NOMO-1 treated with dmso at 0.1 percent for 144 hours (cell line): ENCODE measurements around the gene ADCY7.

Experiments
- DNase-seq: peaks from one replicate; lab custom pipeline; 2025; ENCODE audit not compliant: unreplicated experiment; lab: John Stamatoyannopoulos, UW

Gene ADCY7

DNA sequence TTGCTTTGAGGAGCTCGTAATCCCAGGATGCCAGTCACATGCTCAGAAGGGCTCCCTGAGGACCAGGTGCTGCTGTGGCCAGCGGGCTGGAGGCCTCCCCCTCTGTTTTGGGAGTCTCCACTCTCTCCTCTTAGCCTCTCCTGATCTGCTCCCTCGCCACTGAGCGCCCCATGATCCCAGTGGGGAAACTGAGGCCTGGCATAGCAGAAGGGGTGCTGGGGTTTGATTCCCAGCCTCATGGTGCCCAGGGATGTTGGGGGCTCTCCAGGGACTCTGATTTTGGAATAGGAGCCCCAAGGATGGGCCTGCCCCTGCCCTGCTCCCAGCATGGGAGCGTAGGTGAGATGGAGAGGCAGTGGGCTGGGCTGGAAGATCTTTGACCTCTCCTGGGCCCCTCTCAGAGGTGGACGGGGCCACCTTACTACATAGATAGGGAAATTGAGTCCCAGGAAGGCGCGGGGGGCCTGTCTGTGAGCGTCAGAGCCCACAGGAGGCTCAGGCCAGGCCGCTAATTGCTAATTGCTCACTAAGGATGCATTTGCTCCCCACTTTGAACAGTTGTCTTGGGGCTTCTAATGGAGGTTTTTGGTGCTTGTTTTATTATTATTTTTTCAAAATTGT is 525 bp upstream of the ADCY7 start:
- DNase-seq, result no peak

DNA sequence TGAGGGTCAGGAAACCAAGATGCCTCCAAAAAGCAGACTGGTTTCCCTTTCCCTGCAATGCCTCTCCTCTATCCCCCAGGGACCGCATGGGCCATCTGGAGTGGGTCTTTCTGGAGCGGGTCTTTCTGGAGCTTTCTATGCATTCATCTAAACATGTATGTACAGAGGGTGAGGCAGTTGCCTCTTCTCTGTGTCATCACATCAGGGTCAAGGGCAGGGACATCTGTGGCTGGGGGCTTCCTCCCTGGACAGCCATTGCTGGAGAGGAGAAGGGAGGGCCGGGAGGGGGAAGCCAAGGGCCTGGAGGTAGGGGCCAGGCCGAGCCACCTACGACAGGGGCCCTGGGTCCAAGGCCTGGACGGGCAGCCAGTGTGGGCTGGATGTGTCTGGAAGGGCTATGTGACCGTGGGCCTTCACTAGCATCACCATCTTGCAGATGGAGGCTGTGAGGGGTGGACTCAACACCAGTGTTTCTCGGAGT is 840 bp downstream of the ADCY7 start:
- no peak for DNase-seq

DNA sequence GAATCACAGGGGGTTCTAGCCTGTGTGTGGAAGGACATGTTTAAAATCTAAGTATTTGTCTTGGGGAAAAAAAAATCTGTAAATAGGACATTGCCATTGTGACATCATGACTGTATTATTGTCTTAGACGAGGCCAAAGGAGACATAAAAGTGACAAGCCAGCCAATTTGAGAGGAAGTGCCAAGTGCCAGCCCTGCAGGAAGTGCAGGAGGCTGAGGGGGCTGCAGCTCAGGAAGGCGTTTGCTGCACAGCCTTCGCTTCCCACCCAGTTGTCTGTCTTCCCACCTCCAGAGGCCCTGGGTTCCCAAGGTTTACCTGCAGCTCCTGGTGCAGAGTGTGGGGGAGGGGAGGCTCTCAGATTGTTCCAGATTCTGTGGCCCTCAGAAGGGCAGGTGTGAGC is 1.3 kb downstream of the ADCY7 start:
- peak; percentile 39 for DNase-seq

DNA sequence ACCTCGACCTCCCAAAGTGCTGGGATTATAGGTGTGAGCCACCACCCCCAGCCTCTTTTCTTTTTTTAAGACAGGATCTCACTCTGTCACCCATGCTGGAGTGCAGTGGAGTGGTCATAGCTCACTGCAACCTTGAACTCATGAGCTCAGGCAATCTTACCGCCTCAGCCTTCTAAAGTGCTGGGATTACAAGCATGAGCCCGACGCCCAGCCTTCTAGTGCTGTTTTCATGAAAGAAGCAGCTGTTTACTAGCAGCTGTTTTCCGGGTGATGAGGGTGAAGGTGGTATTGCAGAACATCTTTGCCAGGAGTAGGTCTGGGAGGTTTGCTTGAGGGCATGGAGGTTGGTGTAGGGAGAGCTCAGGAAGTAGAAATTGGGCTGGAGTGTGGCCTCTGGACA is 2.0 kb downstream of the ADCY7 start:
- no peak for DNase-seq

DNA sequence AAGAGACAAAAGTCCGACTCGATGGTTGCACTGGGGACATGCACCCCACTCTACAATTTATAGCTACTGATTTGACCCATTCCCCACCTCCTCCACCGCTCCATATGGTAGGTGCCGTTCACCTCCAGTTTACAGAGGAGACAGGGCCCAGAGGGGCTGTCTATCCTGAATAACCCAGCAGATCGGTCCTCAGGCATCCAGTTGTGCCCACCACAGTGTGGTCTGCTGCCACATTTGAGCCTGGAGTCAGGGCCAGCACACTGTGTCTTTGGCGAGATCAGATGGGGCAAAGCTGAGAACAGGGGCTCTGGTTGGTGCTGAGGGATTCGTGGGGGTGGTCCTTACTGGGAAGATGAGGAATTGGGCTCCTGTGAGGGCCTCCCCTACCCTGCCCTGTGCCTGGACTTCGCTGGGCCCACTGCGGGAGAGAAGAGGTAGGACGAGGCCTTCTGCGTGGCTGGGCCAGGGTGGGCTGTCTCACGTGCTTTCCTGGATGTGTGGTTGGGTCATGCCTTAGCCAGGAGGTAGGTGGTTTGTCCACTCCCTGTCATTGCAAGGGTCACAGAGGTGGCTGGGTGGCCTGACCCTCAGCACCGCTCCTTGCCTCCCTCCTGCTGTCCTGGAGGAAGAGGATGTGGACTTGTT is 2.8 kb downstream of the ADCY7 start:
- no peak for DNase-seq

DNA sequence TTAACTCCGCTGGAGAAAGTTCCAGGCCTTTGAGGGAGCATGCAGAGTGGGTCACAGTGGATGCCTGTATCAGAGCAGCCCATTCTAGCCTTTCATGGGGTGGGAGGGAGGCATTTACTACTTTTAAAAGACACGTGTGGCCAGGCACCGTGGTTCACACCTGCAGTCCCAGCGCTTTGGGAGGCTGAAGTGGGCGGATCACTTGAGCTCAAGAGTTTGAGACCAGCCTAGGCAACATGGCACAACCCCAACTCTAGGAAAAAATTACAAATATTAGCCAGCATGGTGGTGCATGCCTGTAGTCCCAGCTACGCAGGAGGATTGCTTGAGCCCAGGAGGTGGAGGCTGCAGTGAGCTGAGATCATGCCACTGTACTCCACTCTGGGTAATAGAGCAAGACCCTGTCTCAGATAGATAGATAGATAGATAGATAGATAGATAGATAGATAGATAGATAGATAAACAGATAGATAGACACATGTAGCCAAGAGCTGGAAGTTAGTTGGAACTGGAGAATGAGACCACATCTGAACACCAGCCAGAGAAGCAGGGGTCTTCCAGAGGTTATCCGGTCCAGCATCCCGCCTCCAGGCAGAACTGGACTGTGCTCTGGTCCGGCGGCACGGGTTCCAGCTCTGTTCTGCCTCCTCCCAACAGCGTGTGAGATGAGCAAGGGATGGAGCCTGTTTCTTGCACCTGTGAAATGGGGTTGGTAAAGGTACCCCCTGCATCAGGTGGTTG is 3.6 kb downstream of the ADCY7 start:
- no peak for DNase-seq

DNA sequence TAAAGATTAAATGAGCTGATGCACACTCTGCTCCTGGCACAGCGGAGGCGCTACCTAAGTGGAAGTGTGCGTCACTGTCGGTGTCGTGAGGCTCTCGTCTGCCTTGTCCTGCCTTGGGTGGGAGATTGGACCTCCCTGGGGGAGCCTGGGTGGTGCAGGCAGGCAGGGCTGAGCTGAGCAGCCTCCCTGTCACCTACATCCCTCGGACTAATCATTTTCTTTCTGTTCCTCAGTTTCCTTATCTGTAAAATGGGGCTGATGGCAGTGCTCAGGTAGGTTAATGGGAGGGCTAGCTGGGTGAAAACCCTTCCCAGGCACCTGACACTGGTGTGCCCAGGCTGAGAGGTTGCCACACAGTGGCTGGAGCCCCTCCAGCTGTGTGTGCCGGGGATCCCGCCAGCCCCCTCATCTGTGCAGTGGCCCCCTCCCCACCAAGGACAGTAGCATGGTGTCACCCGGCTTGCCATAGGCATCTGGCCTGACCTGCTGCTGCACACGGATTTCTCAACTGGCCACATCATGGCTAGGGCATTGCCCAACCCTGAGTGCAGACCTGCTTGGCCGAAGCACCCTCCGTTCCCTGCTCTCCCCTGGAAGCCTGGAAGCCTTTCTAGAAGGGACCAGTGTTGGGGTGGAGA is 4.3 kb downstream of the ADCY7 start:
- DNase-seq, result no peak

DNA sequence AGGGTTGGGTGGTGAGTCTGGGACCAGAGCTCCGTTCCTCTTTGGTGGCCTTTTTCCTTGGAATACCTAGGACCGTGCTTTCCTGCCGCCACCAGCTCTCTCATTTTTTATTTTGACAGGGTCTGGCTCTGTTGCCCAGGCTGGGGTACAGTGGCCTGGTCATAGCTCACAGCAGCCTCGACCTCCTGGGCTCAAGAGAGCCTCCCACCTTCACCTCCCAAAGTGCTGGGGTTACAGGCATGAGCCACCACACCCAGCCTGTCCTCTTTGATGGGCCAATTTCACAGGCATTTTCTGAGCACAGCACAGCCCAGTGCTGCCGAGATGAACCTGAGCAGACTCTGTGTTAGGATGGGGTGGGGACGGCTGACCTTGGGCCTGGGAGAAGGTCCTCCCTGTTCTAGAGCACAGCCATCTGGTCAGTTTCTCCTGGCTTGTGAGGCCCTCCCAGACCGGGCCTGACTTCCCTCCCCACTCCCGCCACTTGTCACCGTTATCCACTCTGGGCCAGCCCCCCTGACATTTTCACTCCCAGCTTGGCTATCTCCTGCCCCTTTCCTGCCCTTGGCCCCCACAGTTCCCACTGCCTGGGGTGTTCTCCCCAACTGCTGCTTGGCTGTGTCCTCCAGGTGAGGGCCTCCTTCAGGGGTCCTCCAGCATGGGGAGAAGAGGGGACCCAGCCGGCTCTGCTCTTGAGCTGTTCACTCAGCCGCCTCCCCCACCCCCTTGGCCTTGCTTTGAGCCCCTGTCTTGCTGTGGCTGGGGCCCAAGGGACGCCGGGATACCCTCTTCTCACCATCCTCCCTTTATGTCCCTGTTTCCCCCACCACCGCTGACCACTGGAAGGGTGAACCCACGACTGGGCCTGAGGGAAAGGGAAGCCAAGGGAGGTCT is 5.0 kb downstream of the ADCY7 start:
- DNase-seq, result no peak

DNA sequence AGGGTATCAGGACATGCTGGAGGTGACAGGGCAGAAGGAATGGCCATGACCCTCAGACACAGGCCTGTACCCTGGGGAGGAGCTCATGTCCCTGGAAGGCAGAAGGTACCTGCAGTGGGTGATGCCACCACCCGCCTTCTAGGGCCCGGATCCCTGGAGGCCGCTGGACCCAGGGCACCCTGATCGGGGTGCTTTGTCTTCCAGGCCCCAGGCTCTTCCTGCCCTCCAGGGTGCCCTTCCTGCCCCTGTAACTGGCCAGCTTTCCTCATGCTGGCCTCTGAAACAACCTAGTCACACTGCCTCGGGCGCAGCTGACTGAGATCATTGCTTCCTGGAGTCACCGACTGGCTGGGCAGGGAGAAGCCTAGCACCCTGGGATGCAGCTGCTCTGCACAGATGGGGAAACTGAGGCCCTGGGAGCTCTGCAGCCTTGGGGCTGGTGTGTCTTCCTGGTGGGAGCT is 5.8 kb downstream of the ADCY7 start:
- DNase-seq, result no peak

DNA sequence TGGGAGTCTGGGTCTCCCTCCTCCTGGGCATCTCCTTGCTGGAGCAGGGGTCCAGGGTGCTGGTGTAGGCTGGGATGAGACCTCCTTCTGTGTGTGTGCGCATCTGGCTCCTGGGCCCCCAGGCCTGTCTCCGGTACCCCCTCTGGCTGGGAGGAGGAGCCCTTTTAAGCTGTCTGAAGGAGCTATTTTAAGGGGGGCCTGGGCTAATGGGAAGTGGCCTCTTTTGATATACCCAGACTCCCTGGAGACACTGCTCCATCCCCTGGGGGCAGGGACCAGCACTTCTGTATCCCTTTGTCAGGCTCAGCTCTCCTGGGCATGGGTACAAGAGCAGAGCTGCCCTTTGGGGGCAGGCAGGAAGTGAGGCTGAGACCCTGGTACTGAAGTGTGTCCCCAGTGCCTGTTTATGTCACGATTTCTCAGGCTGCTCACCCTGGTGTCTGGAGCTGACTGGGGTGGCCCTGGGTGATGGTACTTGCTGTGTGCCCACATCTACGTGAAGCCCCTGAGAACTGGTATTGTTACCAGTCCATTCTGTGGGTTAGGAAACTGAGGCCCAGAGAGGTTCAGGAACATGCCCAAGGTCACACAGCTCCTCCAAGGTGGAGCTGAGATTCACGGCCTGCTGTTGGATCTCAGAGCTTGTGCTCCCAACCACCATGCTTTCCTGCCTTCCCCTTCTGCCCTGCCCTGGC is 6.5 kb downstream of the ADCY7 start:
- no peak for DNase-seq

DNA sequence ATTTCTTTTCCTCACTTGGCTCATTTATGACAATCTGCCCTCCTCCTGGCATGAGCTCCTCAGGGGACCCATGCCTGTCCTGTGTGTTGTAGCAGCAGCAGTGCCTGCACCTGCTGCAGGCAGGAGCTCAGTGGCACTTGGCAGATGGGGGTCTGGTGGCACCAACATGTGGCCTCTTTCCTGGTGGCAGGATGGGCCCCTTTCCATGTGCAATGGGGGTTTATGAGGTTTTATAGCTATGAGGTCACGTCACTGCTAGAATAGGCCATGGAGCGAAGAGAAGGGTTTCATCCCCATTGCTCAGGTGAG is 7.0 kb downstream of the ADCY7 start:
- DNase-seq, result no peak

DNA sequence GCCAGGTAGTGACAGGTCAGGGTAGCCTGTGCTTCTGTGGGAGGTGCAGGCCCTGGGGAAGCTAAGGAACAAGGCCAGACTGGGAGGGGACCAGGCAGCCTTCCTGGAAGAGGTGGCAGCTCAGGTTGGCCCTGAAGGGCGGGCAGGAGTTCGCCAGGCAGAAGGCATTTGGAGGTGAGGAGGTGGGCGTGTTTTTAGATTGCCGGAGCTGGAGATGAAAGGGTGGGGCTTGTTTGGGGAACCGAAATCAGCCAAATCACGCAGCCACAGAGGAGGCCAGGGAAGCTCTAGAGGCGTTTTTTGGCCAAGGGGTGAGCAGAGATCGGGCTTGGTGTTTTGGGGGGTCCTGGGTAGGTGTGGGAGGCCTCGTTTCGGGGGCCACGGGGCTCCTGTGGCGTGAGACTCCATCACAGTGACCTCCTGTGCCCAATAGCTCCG is 7.6 kb downstream of the ADCY7 start:
- peak; percentile 94 for DNase-seq

DNA sequence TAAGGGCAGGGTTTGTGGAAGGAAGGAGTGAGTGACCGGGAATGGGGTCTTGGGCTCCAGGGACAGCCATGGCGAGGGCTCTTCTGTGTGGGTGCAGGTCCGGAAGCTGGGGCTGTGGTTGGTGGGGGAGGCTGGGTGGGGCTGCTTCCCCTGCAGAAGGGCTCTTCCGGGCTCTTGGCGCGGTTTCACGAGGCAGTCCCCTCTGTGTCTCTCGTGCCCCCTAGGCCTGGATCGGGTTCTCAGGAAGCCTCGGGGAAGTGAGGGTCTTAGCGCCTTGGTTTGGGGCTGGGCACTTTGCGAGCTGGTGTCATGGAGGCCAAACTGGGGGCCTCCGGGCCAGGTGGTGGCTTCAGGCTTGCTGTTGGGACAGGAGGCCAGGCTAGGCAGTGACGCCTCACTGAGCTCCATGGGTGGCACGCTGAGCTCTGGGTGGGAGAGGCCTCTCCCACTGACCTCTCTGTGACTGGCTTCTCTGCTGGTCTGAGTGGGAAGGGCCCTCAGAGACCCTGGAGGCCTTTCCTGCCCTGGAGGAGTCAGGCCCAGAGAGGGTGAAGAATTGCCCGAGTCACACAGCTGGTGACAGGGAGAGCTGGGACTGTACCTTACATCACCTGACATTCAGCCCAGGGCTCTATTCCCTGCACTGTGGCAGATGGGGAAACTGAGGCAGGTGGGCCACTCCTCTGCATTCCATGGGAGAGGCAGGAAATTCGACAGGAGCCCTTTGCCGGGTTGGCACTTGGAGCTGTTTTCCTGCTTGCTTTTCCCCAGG is 8.2 kb downstream of the ADCY7 start:
- DNase-seq, result peak; percentile 69

DNA sequence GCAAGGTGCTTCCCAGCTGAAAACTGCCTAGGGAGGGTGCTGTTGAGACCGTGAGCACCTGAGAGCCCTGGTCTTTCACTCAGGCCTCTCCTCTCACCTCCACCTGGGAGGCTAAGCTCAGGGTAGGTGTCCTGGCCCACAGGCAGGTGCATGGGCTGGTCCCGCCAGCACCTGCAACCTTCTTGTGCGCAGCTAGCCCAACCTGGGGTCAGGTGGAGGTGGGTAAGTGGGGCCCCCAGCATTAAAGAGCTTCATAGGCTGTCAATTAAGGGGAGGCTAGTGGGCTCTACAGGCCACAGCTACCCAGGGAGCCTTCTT is 8.7 kb downstream of the ADCY7 start:
- DNase-seq, result no peak

DNA sequence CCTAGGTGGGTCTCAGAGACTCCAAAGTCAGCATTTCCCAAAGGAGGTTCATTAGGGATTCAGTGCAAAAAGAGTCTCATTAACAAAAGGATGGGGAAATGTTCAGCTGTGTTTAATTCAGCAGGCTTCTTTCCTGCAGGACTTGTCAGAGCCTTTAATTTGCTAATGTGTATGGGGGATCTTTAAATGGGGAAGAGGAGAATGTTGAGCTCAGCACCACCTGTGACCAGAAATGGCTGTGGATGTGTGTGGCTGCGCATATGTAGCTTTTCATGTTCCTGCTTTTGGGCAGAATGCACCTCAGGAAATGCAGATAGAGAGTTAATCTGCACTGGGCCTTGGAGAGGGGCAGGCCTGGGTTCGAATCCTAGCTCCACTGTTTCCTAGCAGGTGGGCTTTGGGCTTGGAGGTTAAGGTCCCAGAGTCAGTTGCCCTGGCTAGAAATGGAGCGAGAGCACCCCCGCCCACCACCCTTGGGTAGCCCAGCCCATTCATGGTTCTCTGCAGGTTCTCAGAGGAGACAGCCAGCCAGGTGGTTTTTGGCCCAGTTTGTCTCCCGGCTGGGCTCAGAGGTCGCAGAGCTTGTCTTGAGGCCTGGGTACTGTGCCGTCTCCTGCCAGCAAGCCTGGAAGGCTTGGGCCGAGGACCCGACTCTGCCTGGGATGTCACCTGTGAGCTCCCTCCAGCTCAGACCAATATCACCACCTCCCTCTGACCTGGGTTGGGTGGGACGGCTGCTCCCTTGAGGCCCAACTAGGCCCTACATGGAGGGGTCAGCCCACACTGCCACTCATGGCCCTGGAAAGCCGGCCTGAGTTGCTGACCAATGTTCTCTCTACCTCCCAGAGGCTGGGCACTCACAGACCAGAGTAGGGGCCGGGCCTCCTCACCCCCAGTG is 9.3 kb downstream of the ADCY7 start:
- DNase-seq, result no peak

DNA sequence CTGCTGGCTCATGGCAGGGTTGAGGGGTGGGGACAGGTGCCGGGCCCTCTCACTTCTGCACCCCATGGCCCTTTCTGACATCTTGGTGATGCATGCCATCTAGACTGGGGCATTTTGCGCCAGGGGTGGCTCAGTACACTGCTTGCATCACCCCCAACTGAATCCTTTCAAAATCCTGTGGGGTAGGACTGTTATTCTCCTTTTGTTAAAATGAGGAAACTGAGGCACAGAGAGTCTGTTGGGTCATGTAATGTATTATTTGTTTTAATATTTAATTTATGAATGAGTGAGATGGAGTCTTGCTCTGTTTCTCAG is 9.9 kb downstream of the ADCY7 start:
- no peak for DNase-seq

DNA sequence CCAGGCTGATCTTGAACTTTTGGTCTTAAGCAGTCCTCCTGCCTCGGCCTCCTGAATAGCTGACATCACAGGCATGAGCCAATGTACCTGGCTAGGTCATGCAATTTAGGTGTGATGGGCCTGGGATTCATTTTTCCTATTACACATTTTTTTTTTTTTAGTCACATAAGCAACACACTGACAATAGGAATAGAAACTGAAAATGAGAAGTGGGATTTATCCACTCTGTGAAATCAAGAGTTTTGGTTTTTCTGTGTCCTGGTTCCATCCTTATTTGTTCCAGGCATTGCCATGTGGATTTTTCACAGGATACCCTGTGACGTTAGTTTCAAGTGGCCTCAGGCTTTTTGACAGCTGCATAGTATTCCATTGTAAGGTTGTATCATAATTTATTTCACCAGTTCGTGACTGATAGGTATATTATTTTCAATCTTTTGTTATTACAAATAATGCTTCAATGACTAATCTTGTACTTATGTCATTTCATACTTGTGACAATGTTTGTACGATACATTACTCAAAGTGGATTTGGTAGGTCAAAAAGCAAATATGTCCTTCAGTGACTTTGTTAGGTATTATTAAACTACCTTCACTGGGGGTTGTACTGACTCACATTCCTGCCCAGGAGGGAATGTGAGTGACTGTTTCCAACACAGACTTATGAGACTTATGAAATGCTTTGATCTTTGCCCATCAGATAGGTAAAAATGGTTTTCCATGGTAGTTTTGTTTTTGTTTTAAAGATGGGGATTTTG is 10.6 kb downstream of the ADCY7 start:
- no peak for DNase-seq

DNA sequence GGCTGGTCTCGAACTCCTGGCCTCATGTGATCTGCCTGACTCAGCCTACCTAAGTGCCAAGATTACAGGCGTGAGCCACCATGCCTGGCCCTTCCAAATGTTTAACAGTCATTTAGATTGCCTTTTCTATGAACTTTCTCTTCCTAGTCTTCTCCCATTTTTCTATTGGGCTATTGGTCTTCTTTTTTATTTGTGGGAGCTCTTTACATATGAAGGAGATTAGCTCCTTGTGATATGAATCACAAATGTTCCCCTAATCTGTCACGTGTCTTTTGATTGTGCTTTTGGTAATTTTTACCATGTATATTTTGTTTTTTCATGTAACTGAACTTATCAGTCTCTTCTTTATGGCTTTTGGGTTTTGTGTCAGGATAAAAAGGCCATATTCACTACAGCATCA is 11.9 kb downstream of the ADCY7 start:
- no peak for DNase-seq
